ENCODE data around the gene ZBTB45. TPM values are rescaled to one million over a fixed set of nuclear protein-coding genes. Genes with fewer than 3 reads are reported as not detected.

The ZBTB45 gene
- polyA plus RNA-seq, 1 experiment, result 9.5 TPM

GRCh38 chr19:58483776-58484175, 35.8 kb downstream of the ZBTB45 start:
- no peak for DNase-seq (ENCODE audit: low read depth)
- Histone ChIP-seq H3K27me3 (ENCODE audit: control insufficient read depth, insufficient read depth, low read length) (no peaks in the 10 kb centered on the region), H3K36me3 (ENCODE audit: control insufficient read depth, insufficient read depth, low read length) (peaks cover 10% of the 10 kb centered on the region), H3K4me3 (ENCODE audit: low read depth, low read length) (no peak overlapping the region)
- ChIA-PET CTCF (no interaction called here), POLR2A (no interaction called here)
- no peak for TF ChIP-seq CTCF (IDR thresholded peaks at IDR 0.05; ENCODE audit: insufficient read depth, low read depth, low read length)

GRCh38 chr19:58482372-58482771, 37.2 kb downstream of the ZBTB45 start:
- H3K36me3 ChIP-seq (ENCODE audit: control insufficient read depth, insufficient read depth, low read length), result peaks cover 10% of the 10 kb centered on the region
- no peak for TF ChIP-seq CTCF (IDR thresholded peaks at IDR 0.05; ENCODE audit: insufficient read depth, low read depth, low read length)
- no peak overlapping the region for H3K4me3 ChIP-seq (ENCODE audit: low read depth, low read length)
- DNase-seq (ENCODE audit: low read depth), result no peak
- H3K27me3 ChIP-seq (ENCODE audit: control insufficient read depth, insufficient read depth, low read length), result no peaks in the 10 kb centered on the region
- ChIA-PET POLR2A (no interaction called here), CTCF (interaction anchor here (1.3 kb wide), 1 partner anchor 37 kb away, joined by 4 read pairs; the partner anchor contains the start of gene ZBTB45)

GRCh38 chr19:58480831-58481230, 38.8 kb downstream of the ZBTB45 start:
- H3K4me3 ChIP-seq (ENCODE audit: low read depth, low read length), result no peak overlapping the region
- no peak for TF ChIP-seq CTCF (IDR thresholded peaks at IDR 0.05; ENCODE audit: insufficient read depth, low read depth, low read length)
- H3K27me3 ChIP-seq (ENCODE audit: control insufficient read depth, insufficient read depth, low read length), result no peaks in the 10 kb centered on the region
- peaks cover 10% of the 10 kb centered on the region for H3K36me3 ChIP-seq (ENCODE audit: control insufficient read depth, insufficient read depth, low read length)
- CTCF ChIA-PET, result no interaction called here
- POLR2A ChIA-PET, result no interaction called here
- no peak for DNase-seq (ENCODE audit: low read depth)

GRCh38 chr19:58480481-58480830, 39.2 kb downstream of the ZBTB45 start:
- H3K4me3 ChIP-seq (ENCODE audit: low read depth, low read length), result no peak overlapping the region
- no peaks in the 10 kb centered on the region for H3K27me3 ChIP-seq (ENCODE audit: control insufficient read depth, insufficient read depth, low read length)
- peaks cover 10% of the 10 kb centered on the region for H3K36me3 ChIP-seq (ENCODE audit: control insufficient read depth, insufficient read depth, low read length)
- no peak for DNase-seq (ENCODE audit: low read depth)
- ChIA-PET CTCF (no interaction called here), POLR2A (no interaction called here)
- TF ChIP-seq CTCF (IDR thresholded peaks at IDR 0.05; ENCODE audit: insufficient read depth, low read depth, low read length), result no peak

GRCh38 chr19:58479736-58480480, 39.7 kb downstream of the ZBTB45 start:
- CTCF ChIA-PET, result no interaction called here
- no peak for TF ChIP-seq CTCF (IDR thresholded peaks at IDR 0.05; ENCODE audit: insufficient read depth, low read depth, low read length)

More at GRCh38 chr19:58479736-58480480, 39.7 kb downstream of the ZBTB45 start:
- POLR2A ChIA-PET, result no interaction called here
- no peak for DNase-seq (ENCODE audit: low read depth)
- Histone ChIP-seq H3K27me3 (ENCODE audit: control insufficient read depth, insufficient read depth, low read length) (no peaks in the 10 kb centered on the region), H3K4me3 (ENCODE audit: low read depth, low read length) (no peak overlapping the region), H3K36me3 (ENCODE audit: control insufficient read depth, insufficient read depth, low read length) (peaks cover 10% of the 10 kb centered on the region)

Measured in BJ (cell line).